Measurements from ENCODE around the gene PALLD.

The PALLD gene

GRCh38 chr4:168610911-168611530 is 114.2 kb downstream of the PALLD start:
- H3K36me3 ChIP-seq: no peaks in the 10 kb centered on the region
- no peak for DNase-seq
- H3K4me1 ChIP-seq: no peaks in the 10 kb centered on the region
- H3K4me3 ChIP-seq (ENCODE audit: low read depth, low read length): no peak overlapping the region
- no peak for TF ChIP-seq CTCF (IDR thresholded peaks at IDR 0.05; ENCODE audit: low read depth, low read length)
- H3K9me3 ChIP-seq: no peaks in the 10 kb centered on the region
- H3K27me3 ChIP-seq: no peaks in the 10 kb centered on the region

- H3K4me1 ChIP-seq: no peaks in the 10 kb centered on the region
These were observed 115.7 kb downstream of the PALLD start for GRCh38 chr4:168612450-168613135.

GRCh38 chr4:168613869-168614268 is 117.0 kb downstream of the PALLD start:
- H3K36me3 ChIP-seq: no peaks in the 10 kb centered on the region
- no peaks in the 10 kb centered on the region for H3K4me1 ChIP-seq
- no peak overlapping the region for H3K4me3 ChIP-seq (ENCODE audit: low read depth, low read length)
- no peaks in the 10 kb centered on the region for H3K27me3 ChIP-seq
- no peaks in the 10 kb centered on the region for H3K9me3 ChIP-seq
- no peak for TF ChIP-seq CTCF (IDR thresholded peaks at IDR 0.05; ENCODE audit: low read depth, low read length)
- DNase-seq: no peak

More at GRCh38 chr4:168612450-168613135, 115.7 kb downstream of the PALLD start:
- Histone ChIP-seq H3K9me3 (no peaks in the 10 kb centered on the region), H3K27me3 (no peaks in the 10 kb centered on the region), H3K4me3 (ENCODE audit: low read depth, low read length) (no peak overlapping the region), H3K36me3 (no peaks in the 10 kb centered on the region)
- TF ChIP-seq CTCF (IDR thresholded peaks at IDR 0.05; ENCODE audit: low read depth, low read length): no peak
- no peak for DNase-seq

- H3K27me3 ChIP-seq: no peaks in the 10 kb centered on the region
- H3K4me1 ChIP-seq: no peaks in the 10 kb centered on the region
- TF ChIP-seq CTCF (IDR thresholded peaks at IDR 0.05; ENCODE audit: low read depth, low read length): no peak
- H3K4me3 ChIP-seq (ENCODE audit: low read depth, low read length): no peak overlapping the region
- no peak for DNase-seq
- H3K36me3 ChIP-seq: no peaks in the 10 kb centered on the region
- H3K9me3 ChIP-seq: no peaks in the 10 kb centered on the region
These were observed 117.6 kb downstream of the PALLD start for GRCh38 chr4:168614281-168615057.

GRCh38 chr4:168615294-168616065 is 118.6 kb downstream of the PALLD start:
- H3K4me1 ChIP-seq: no peaks in the 10 kb centered on the region
- DNase-seq: no peak
- H3K9me3 ChIP-seq: no peaks in the 10 kb centered on the region
- TF ChIP-seq CTCF (IDR thresholded peaks at IDR 0.05; ENCODE audit: low read depth, low read length): no peak
- no peaks in the 10 kb centered on the region for H3K36me3 ChIP-seq
- H3K27me3 ChIP-seq: no peaks in the 10 kb centered on the region
- H3K4me3 ChIP-seq (ENCODE audit: low read depth, low read length): no peak overlapping the region
